GM18868 (cell line): ENCODE data around the gene GPC3.

Experiments
- ATAC-seq: cut with Tn5 transposase; IDR thresholded peaks from one replicate; pipeline ENCODE4 v1.9.1; 2021; ENCODE audit warnings: mild to moderate bottlenecking, moderate library complexity; ENCODE audit not compliant: unreplicated experiment

Gene GPC3

GRCh38 chrX:133660281-133660680 lies 325.1 kb downstream of the GPC3 start:
- ATAC-seq = no peak

GRCh38 chrX:133658293-133658911 lies 327.0 kb downstream of the GPC3 start:
- ATAC-seq = no peak

- no peak for ATAC-seq
Observed at GRCh38 chrX:133655275-133656265, 329.8 kb downstream of the GPC3 start.

DNA sequence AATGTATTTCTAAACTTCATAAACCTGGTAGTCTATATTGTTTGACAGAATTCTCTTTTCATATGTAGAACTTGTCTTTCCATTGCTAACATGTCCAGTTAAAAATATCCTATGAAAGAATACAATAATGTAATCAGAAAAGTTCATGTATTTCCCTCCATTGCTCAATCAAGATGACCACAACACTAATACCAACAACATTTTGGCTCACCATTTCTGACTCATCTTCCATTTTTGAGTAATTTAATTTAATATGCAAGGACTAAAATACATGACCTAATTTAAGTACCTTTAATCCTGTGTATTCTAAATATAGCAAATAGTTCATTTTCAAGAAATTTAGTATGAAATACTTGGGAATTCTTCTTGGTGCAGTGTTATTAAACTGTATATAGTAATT lies 330.6 kb downstream of the GPC3 start:
- no peak for ATAC-seq

GRCh38 chrX:133653358-133653757 lies 332.0 kb downstream of the GPC3 start:
- ATAC-seq = no peak

- no peak for ATAC-seq
Observed at GRCh38 chrX:133652185-133652584, 333.2 kb downstream of the GPC3 start.

DNA sequence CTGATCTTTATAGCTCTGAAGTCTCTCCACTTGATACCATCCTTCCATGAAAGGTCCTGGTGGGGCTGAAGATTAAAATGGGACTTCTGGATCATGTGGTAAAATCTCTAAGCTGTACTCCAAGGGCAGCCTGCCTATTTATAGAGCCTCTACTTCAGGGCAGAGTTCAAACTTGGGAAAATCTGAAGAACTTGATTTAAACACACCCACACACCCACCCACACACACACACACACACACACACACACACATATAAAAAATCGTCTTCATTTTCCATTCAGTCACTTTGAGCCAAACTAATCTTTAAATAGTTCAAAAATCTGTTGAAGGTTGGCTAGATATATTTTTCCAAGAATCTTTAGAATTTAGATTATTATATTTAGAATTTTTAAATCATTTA lies 335.2 kb downstream of the GPC3 start:
- no peak for ATAC-seq

DNA sequence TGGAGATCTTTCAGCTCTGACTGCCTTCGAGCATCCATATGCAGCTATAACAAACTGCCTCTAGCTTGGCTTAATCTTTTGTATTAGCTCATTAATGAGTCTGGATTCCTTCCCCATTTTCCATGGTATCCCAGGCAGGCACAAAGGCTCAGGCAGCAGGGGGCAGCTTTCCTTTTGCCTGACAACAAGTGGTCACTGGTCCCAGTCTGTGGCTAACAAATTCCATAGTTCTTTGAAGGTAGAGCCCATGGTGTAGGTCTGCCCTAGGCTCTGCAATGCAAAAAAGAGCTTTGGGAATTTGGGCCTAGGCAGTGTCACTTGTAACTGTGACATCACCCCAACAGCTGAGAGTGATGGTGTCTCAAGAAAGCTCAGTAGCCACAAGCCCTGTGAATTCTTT lies 335.7 kb downstream of the GPC3 start:
- ATAC-seq = no peak

DNA sequence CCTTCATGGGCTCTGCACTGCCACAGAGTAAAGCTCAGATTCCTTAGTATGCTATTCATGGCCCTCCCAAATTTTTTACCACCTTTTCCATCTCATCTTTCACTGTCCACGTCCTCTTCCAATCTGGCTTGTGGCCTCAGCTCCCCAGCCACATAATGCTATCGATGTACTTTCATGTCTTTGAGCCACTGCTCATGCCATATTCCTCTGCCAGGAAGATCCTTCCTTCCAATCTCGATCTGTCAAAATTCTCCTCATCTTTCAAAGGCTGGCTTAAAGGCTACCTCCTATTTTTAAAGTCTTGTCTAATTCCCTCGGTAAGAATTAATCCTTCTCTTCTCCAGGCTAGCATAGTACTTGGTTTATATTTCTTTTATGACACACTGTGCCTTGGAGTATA lies 336.8 kb downstream of the GPC3 start:
- ATAC-seq = no peak

- ATAC-seq = no peak
Observed at GRCh38 chrX:133646719-133647116, 338.7 kb downstream of the GPC3 start.

DNA sequence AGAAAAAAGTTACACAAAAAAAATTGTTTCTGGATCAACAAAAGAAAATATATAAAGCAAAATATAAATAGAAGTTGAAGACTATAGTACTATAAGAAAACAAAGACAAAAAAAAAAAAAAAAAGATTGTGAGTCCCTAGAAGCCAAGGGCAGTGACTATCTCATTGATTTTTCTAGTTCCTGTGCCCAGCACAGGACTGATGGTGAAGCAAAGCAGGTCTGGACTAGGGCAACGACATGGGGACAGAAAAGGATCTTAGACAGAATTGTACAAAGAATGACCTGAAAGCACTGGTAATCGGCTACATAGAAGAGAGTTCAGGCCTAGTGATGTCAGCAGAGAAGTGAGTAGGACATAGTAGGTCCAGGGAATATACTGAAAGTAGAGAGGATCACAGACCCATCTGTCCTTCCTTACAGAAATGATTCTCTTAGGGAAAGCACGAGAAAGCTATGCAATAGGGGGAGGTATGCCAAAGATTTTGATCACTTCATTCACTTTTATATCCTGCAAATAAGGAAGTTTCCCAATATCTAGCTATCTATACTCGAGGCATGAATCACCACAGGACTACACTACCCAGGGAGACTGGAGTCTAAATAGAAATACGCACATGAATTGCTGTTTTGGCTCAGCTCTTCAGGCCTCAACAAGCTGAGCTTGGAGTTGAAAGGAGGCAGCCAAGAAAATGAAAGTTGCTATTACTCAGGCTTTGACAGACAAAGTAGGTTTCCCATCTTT lies 339.2 kb downstream of the GPC3 start:
- no peak for ATAC-seq

- no peak for ATAC-seq
Observed at GRCh38 chrX:133645256-133645655, 340.1 kb downstream of the GPC3 start.

DNA sequence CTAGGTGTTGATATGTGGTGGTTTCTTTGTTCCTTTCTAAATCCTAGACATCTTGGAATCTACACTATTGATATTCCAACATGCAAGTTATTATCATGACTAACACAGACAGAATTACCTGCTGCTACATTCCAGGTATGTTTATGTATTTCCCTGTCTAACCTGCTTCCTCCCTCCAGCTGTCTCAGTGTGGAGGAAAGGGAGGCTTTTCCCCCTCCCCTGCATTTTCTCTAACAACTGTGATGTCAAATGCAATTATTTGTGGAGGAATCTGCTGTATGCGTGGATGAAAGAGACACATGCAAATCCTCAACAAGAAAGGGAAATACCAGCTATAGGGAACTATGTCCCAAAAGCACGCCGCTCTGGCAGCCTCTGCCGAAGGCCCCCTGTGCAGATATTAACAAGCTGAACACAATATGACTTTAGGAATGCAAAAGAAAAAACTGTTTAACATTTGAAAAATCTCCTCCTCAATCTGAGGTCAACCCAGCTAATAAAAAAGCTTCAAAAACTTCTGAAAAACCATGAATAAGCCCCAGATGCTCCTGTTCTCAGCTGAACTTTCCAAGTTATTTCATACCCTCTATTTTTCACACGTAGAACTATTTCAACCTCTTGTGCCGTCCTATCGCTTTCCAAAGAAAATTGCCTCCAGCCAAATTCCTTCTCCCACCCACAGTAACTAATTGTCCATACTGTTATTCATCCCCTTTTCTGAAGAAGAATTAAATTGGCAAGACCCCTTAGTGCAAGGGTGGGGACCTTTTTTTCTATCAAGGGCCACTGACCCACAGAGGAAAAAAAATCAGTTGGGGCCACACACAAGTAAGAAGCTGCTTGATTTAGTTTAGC lies 345.0 kb downstream of the GPC3 start:
- ATAC-seq = no peak

DNA sequence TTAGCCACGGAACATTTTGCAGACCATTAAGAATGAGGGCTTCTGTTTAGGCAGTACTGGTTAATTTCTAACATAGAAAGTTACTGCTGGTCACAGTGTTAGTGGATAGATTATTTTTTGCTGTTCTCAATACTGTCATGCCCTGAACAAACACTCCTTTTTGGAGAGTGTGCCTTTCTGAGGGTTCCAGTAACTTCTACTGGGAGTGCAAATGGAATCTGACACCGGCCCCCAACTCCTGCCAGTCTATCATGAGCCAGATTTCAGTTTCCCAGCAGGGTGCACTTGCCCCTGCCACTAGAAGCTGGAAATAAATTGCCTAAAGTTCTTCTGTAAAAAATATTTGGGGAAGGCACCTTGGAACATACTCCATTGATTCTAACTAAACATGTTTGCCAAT lies 345.7 kb downstream of the GPC3 start:
- no peak for ATAC-seq

DNA sequence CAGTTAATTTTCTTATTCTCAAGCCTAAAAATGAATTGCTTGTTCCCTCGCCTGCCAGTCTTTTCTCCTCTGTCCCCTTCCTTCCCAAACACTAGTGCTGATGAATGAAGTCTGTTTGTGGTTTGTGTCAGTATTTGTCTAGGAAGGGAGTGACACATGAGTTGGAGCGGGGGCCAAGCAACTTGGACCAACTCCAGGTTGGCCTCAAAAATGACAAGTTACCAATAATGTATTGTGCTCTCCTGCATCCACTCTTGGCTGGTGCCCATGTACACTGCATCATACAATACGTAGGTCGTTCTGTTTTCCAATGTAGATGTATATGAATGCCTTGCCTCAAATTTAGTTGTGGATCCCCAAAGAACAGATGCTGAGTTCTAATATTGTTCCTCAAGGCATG lies 347.1 kb downstream of the GPC3 start:
- no peak for ATAC-seq

DNA sequence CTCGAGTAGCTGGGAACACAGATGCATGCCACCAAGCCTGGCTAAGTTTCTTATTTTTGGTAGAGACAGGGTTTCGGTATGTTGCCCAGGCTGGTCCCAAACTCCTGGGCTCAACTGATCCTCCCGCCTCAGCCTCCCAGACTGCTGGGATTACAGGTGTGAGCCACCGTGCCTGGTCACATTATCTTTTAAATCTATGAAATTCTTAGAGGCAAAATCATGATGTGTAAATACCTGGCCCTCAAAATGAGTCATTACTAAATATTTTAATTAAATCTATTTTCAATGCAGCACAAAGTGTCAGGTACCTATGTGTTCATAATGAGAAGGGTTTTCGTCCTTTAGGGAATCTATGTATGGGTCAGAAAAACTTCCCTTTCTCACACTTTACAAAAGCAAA lies 347.6 kb downstream of the GPC3 start:
- no peak for ATAC-seq

DNA sequence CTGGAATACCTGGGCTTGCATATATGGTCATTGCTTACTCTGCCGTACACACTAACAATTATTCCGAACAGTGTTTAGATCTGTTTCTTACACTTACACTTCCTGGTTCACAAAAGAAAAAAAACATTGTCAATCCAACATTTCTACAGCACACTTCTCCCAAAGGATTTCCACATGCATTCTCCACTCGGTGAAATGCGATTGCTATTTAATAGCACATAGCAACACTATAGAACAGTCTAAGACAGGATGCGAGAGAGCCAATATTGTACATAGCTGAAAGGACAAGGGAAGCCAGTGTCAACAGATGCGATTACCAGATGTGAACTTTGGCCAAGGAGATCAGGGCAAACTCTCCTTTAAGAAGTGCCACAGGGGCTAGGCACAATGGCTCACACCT lies 349.4 kb downstream of the GPC3 start:
- no peak for ATAC-seq

- no peak for ATAC-seq
Observed at GRCh38 chrX:133634416-133634815, 351.0 kb downstream of the GPC3 start.

- ATAC-seq = no peak
Observed at GRCh38 chrX:133633950-133634349, 351.4 kb downstream of the GPC3 start.

- ATAC-seq = no peak
Observed at GRCh38 chrX:133633162-133633561, 352.2 kb downstream of the GPC3 start.

GRCh38 chrX:133630362-133630761 lies 355.0 kb downstream of the GPC3 start:
- no peak for ATAC-seq
